Sciatic nerve (tissue), 2 donors: ENCODE results near the gene CDNF. TPM values are rescaled to one million over a fixed set of nuclear protein-coding genes. Genes with fewer than 3 reads are reported as not detected.
"Not testable (repeated sequence)": the region's sequence is repeated elsewhere in the genome, so short reads cannot be mapped to it uniquely, and the experiment has no call there.

Experiments
- ATAC-seq: fragments of 200-7000 bp; cut with Tn5 transposase; one replicate; pipeline ENCODE4 v1.9.1; 2020; ENCODE audit warnings: mild to moderate bottlenecking, moderate library complexity
- DNase-seq: peaks from one replicate; pipeline ENCODE4 v3.0.0-alpha.2; 2020; ENCODE audit warnings: low spot score
- intact Hi-C: fragments of 100-400 bp; cut with DNase I; formaldehyde crosslinking; loops from one replicate; pipeline ENCODE4 v1.14.2; 2022
- total RNA-seq: library from RNA; stranded (reverse); fragmentation: NEBNext Ultra II Directional; extraction: Animal tissue kit (Norgen Biotek cat#: 25700); gene quantifications from one replicate; pipeline ENCODE4 v1.2.1, GENCODE V29; 2021
- donor health status: DM: no; HTN: no; CAD: no.
- donor health status: DM: no; HTN: no; CAD: no.

The CDNF gene
- total RNA-seq = 3.5 TPM

GRCh38 chr10:14837757-14838581 is at the start of gene CDNF, which contains the start of the genes HSPA14 and MSANTD7:
Gene CDNF, minus strand, starts transcription at chr10:14838037. Its CDS starts 91 bp downstream, at chr10:14837946.
Gene HSPA14, plus strand, starts transcription at chr10:14838306. Its CDS starts 97 bp downstream, at chr10:14838403.
Gene MSANTD7, plus strand, starts transcription at chr10:14838306. Its CDS starts 3,979 bp downstream, at chr10:14842285.
- intact Hi-C loops = no loop called here
- ATAC-seq (peak; percentile 100), DNase-seq (peak; percentile 100)

DNA sequence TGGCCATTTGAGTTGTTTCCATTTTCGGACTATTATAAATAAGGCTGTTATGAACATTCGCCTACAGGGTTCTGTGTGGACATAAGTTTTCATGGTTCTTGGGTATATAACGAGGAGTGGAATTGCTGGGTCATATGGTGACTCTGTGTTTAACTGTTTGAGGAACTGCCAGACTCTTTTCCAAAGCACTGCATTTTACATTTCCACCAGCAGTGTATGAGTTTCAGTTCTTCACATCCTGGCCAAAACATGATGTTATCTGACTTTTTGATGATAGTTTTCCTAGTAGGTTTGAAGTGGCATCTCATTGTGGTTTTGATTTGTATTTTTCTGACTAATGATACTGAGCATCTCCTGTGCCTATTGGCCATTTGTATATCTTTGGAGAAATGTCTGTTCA is 46.2 kb upstream of the CDNF start:
- intact Hi-C loops = no loop called here
- no peak for ATAC-seq
- DNase-seq = no peak

- DNase-seq (no peak), ATAC-seq (no peak)
- intact Hi-C loops = no loop called here
Measured at GRCh38 chr10:14880229-14880628, 42.4 kb upstream of the CDNF start.

DNA sequence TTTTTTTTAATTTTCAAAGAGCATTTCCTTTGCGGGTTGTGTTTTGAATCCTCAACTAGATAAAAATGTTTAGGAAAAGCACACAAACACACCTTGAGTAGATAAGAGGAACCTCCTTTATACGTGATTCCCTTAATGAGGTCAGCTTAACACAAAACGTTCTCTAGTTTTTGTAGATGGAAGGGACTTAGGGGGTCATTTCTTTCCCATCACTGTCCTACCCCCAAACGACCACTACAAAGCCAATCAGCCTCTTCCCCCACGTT is 42.0 kb upstream of the CDNF start:
- ATAC-seq (no peak), DNase-seq (no peak)
- intact Hi-C loops = no loop called here

GRCh38 chr10:14879124-14879927 is 41.5 kb upstream of the CDNF start:
- DNase-seq = peak; percentile 61
- ATAC-seq = no peak
- intact Hi-C loops = no loop called here

- ATAC-seq (peak; percentile 98), DNase-seq (peak; percentile 97)
- intact Hi-C loops = no loop called here
Measured at GRCh38 chr10:14878266-14879123, 40.7 kb upstream of the CDNF start, which contains the start of gene SUV39H2. Gene SUV39H2, plus strand, starts transcription at chr10:14878866. Its CDS starts 23 bp downstream, at chr10:14878889.

GRCh38 chr10:14876764-14877163 is 38.9 kb upstream of the CDNF start:
- no peak for ATAC-seq
- no peak for DNase-seq
- intact Hi-C loops = no loop called here

DNA sequence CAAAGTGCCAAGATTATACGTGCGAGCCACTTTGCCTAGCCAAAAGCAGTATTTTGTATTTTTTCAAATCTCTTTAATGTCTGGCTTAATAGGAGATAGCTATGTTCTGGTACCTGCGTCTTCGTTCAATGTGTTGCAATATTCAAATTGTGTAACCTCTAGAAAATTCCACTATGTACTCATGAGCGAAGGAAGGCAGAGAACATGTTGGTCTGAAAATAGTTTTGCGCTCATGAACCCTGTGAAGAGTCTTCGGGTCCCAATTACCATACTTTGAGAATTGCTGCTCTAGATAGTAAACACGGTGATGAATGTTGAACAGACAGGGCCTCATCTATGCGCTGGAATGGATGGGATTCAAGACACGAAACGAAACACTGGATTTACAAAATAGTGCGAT is 38.1 kb upstream of the CDNF start:
- intact Hi-C loops = no loop called here
- DNase-seq (no peak), ATAC-seq (no peak)

DNA sequence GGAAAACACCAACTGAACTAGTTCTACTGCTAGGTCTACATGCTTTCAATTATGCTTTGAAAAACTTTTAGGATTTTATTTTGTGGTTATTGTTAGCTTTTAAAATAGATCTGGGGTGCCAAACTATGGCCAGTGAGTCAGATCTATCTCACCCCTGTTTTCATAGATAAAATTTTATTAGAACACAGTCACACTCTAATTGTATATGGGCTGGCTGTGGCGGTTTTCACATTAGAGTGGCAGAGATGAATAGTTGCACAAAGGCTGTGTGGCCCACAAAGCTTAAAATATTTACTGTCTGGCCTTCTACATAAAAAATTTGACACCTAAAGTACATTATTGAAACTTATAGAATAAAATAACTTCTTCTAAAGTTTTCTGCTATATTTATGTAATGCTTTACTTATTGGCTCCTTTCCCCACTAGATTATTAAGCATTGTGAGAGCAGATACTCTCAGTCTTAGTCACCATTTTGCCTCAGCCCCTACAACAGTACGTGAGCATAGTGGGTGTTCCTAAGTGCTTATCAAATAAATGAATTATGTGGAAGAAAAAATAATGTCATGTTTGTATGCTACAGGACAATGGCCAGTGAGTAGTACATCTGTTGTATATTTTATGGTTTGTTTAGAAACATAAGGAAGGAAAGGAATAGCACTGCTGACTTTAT is 35.4 kb upstream of the CDNF start:
- no peak for ATAC-seq
- no peak for DNase-seq
- intact Hi-C loops = no loop called here

GRCh38 chr10:14864871-14865270 is 27.0 kb upstream of the CDNF start:
- intact Hi-C loops, ATAC-seq, DNase-seq: not testable (repeated sequence)

GRCh38 chr10:14864466-14864865 is 26.6 kb upstream of the CDNF start:
- intact Hi-C loops, ATAC-seq, DNase-seq: not testable (repeated sequence)

- ATAC-seq (no peak), DNase-seq (no peak)
- intact Hi-C loops = no loop called here
Measured at GRCh38 chr10:14860791-14861190, 23.0 kb upstream of the CDNF start.

- DNase-seq = no peak
- no peak for ATAC-seq
- intact Hi-C loops = no loop called here
Measured at GRCh38 chr10:14859775-14860174, 21.9 kb upstream of the CDNF start.

GRCh38 chr10:14859043-14859442 is 21.2 kb upstream of the CDNF start:
- no peak for DNase-seq
- intact Hi-C loops = no loop called here

DNA sequence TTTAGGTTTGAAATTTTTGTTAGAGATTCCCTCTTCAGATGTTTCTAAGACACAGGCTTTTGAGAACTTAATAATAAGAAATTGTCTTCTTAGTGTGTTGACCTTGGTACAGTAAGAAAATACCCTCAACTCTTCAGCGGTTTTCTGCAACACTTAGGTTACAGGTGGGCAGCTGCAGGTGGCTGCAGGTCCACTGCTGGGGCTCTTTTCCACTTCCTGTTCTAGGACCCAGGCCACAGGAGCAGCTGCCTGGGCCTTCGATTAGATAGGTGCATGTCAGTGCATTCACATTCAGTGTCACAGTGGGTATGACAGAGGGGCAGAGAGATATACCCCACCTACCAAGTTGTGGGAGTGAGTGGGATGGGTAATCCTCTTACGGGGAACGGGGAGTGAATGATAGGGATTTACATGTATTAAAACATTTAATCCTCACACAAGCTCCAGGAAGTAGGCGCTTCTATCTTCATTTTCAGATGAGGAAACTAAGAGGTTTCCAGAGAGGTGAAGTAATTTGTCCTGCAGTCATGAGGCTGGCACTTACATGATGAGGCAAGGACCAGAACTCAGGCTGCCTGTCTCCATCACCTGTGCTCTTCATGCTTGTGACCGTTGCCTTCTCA is 20.6 kb upstream of the CDNF start:
- DNase-seq (no peak), ATAC-seq (no peak)
- intact Hi-C loops = no loop called here

More at GRCh38 chr10:14859043-14859442, 21.2 kb upstream of the CDNF start:
- ATAC-seq = no peak

- ATAC-seq (no peak), DNase-seq (no peak)
- intact Hi-C loops = no loop called here
Measured at GRCh38 chr10:14855453-14855852, 17.6 kb upstream of the CDNF start.

DNA sequence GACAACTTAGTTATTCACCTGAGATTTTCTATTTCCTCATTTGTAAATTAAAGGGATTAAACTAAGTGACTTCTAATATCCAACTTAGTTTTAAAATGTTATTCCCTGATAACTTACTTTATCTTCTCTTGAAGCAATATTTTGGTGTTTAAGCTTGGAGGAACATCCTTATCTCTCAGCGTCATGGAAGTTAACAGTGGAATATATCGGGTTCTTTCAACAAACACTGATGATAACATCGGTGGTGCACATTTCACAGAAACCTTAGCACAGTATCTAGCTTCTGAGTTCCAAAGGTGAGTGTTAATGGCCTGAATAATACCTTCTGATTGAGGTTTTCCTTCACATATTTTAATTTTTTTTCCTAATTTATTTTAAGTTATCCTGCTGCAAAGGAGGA is 14.4 kb upstream of the CDNF start:
- intact Hi-C loops = no loop called here
- ATAC-seq (no peak), DNase-seq (no peak)

- ATAC-seq (no peak), DNase-seq (no peak)
- intact Hi-C loops = loop anchor here (10.0 kb wide), 1 partner anchor 110 kb away; the partner anchor contains the start of genes DCLRE1C and MEIG1
Measured at GRCh38 chr10:14844948-14845347, 7.1 kb upstream of the CDNF start.
